ENCODE measurements around the gene KLHL34.

KLHL34 gene

GRCh38 chrX:21658152-21658737 is at the start of gene KLHL34:
Gene KLHL34 (minus strand): TSS chrX:21658330. CDS start chrX:21657788, 542 bp downstream.
- DNase-seq: no peak

GRCh38 chrX:21705225-21705624 is 47.1 kb upstream of the KLHL34 start:
- DNase-seq: no peak

- no peak for DNase-seq
Observed at GRCh38 chrX:21702725-21703124, 44.6 kb upstream of the KLHL34 start.

- DNase-seq: no peak
Observed at GRCh38 chrX:21700967-21701366, 42.8 kb upstream of the KLHL34 start.

- no peak for DNase-seq
Observed at GRCh38 chrX:21700275-21700674, 42.1 kb upstream of the KLHL34 start.

GRCh38 chrX:21699136-21699535 is 41.0 kb upstream of the KLHL34 start:
- no peak for DNase-seq

GRCh38 chrX:21698272-21698671 is 40.1 kb upstream of the KLHL34 start:
- no peak for DNase-seq

- no peak for DNase-seq
Observed at GRCh38 chrX:21691512-21692018, 33.4 kb upstream of the KLHL34 start.

GRCh38 chrX:21683941-21684340 is 25.8 kb upstream of the KLHL34 start:
- DNase-seq: no peak

- DNase-seq: no peak
Observed at GRCh38 chrX:21678048-21678612, 20.0 kb upstream of the KLHL34 start.

GRCh38 chrX:21675931-21676330 is 17.8 kb upstream of the KLHL34 start:
- no peak for DNase-seq

- DNase-seq: no peak
Observed at GRCh38 chrX:21674430-21675186, 16.5 kb upstream of the KLHL34 start.

GRCh38 chrX:21666679-21667078 is 8.5 kb upstream of the KLHL34 start:
- DNase-seq: no peak

- no peak for DNase-seq
Observed at GRCh38 chrX:21666252-21666651, 8.1 kb upstream of the KLHL34 start.

- DNase-seq: no peak
Observed at GRCh38 chrX:21662761-21663160, 4.6 kb upstream of the KLHL34 start.

GRCh38 chrX:21661316-21661715 is 3.2 kb upstream of the KLHL34 start:
- DNase-seq: no peak

GRCh38 chrX:21660156-21660555 is 2.0 kb upstream of the KLHL34 start:
- no peak for DNase-seq

GRCh38 chrX:21659320-21659719 is 1.2 kb upstream of the KLHL34 start:
- DNase-seq: no peak

GRCh38 chrX:21658746-21659145 is 616 bp upstream of the KLHL34 start:
- DNase-seq: no peak

- DNase-seq: no peak
Observed at GRCh38 chrX:21657318-21658151, 595 bp downstream of the KLHL34 start.

- no peak for DNase-seq
Observed at GRCh38 chrX:21656587-21657317, 1.4 kb downstream of the KLHL34 start.

GRCh38 chrX:21655901-21656586 is 2.1 kb downstream of the KLHL34 start:
- no peak for DNase-seq

All from cortex of kidney (tissue), 1 donor.